Parathyroid adenoma (tissue), 2 donors: ENCODE data around the gene SRSF1.

Experiments used
- H2AFZ ChIP-seq: fragments of 300-600 bp; sonication (generic); one replicate; pipeline ENCODE4 v1.7.0; 2017; ENCODE audit warnings: antibody characterized with exemption, mild to moderate bottlenecking
- H3K27ac ChIP-seq: fragments of 300-600 bp; sonication (generic); one replicate; pipeline ENCODE4 v1.7.0; 2017
- H3K27me3 ChIP-seq: fragments of 300-600 bp; sonication (generic); one replicate; pipeline ENCODE4 v1.7.0; 2017; ENCODE audit warnings: low read length; ENCODE audit not compliant: control insufficient read depth, insufficient read depth
- H3K36me3 ChIP-seq: fragments of 300-600 bp; sonication (generic); one replicate; pipeline ENCODE4 v1.7.0; 2017; ENCODE audit warnings: low read length; ENCODE audit not compliant: control insufficient read depth, insufficient read depth
- H3K4me1 ChIP-seq: fragments of 300-600 bp; sonication (generic); one replicate; pipeline ENCODE4 v1.7.0; 2017; ENCODE audit warnings: control low read depth
- H3K4me2 ChIP-seq: fragments of 300-600 bp; sonication (generic); one replicate; pipeline ENCODE4 v1.7.0; 2017; ENCODE audit warnings: low read length
- H3K4me3 ChIP-seq: fragments of 300-600 bp; sonication (generic); one replicate; pipeline ENCODE4 v1.7.0; 2017; ENCODE audit warnings: low read depth, low read length
- H3K79me2 ChIP-seq: fragments of 300-600 bp; sonication (generic); one replicate; pipeline ENCODE4 v1.7.0; 2017; ENCODE audit warnings: control low read depth
- H3K9ac ChIP-seq: fragments of 300-600 bp; sonication (generic); one replicate; pipeline ENCODE4 v1.7.0; 2017; ENCODE audit warnings: mild to moderate bottlenecking
- H3K9me3 ChIP-seq: fragments of 300-600 bp; sonication (generic); one replicate; pipeline ENCODE4 v1.7.0; 2017; ENCODE audit warnings: low read length; ENCODE audit not compliant: control insufficient read depth
- TF ChIP-seq, protein P1 (sequence below): fragments of 300-600 bp; sonication (generic); IDR thresholded peaks from one replicate; pipeline ENCODE4 v1.7.0; 2017; ENCODE audit warnings: antibody characterized with exemption, mild to moderate bottlenecking
- donor health status: primary hyperparathyroidism.

SRSF1 gene

DNA sequence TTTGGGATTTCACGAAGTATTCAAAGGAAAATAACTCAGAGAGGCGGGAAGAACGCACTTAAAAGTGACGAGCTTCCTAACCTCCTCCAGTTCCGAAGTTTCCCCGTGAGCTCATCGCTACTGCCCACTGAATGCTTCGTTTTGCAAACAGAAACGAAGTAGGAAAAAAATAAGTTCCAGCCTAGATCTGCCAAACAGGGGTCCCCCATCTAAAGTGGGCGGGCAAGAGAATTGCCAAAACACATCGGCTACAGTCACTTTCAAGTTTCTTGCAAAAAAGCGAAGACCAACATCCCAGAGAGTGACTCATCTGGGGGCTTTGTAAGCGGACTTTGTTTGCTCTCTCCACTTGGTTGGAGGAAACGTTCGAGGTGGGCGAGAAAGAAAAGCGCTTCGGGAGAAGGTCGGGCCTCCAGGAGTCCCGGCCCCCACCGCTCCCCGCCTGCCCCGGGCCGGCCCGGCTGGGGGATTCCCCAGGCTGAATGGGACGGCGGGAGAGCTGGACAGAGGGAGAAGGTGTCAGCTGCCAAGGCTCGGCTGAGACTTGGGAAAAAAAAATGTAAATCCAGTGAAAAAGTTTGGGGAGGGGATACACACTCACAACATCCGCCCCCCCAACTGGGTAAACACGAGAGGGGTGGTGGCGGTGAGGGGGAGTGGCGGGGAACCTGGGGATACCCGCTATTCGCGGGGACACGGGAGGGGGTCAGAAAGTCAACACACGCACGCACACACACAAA lies 20.0 kb downstream of the SRSF1 start:
- TF ChIP-seq, protein P1, sequence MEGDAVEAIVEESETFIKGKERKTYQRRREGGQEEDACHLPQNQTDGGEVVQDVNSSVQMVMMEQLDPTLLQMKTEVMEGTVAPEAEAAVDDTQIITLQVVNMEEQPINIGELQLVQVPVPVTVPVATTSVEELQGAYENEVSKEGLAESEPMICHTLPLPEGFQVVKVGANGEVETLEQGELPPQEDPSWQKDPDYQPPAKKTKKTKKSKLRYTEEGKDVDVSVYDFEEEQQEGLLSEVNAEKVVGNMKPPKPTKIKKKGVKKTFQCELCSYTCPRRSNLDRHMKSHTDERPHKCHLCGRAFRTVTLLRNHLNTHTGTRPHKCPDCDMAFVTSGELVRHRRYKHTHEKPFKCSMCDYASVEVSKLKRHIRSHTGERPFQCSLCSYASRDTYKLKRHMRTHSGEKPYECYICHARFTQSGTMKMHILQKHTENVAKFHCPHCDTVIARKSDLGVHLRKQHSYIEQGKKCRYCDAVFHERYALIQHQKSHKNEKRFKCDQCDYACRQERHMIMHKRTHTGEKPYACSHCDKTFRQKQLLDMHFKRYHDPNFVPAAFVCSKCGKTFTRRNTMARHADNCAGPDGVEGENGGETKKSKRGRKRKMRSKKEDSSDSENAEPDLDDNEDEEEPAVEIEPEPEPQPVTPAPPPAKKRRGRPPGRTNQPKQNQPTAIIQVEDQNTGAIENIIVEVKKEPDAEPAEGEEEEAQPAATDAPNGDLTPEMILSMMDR: no peak

DNA sequence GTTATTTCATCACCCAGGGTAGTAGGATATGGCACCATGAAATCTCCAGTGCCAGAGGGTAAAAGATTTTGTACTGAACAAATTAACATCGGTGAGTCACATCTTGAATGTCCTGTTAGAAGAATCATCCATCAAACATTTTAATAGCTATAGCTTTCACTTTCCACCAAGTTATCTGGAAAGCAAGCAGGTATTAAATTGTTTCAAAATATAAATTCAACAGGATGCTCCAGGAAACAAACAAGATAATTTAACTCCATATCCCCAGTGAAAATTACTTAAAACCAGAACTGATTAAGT lies 21.4 kb downstream of the SRSF1 start:
- Histone ChIP-seq H3K9ac (no peak overlapping the region), H3K27ac (no peak overlapping the region), H3K36me3 (no peaks in the 10 kb centered on the region)

More for the DNA sequence above, 20.0 kb downstream of the SRSF1 start:
- Histone ChIP-seq H2AFZ (peak overlapping the region; percentile 71), H3K9me3 (no peaks in the 10 kb centered on the region), H3K4me2 (peak overlapping the region; percentile 97), H3K36me3 (no peaks in the 10 kb centered on the region), H3K79me2 (peaks cover 28% of the 10 kb centered on the region), H3K4me1 (peaks cover 12% of the 10 kb centered on the region), H3K27me3 (no peaks in the 10 kb centered on the region), H3K4me3 (peak overlapping the region; percentile 77), H3K27ac (peak overlapping the region; percentile 80), H3K9ac (peak overlapping the region; percentile 56)

DNA sequence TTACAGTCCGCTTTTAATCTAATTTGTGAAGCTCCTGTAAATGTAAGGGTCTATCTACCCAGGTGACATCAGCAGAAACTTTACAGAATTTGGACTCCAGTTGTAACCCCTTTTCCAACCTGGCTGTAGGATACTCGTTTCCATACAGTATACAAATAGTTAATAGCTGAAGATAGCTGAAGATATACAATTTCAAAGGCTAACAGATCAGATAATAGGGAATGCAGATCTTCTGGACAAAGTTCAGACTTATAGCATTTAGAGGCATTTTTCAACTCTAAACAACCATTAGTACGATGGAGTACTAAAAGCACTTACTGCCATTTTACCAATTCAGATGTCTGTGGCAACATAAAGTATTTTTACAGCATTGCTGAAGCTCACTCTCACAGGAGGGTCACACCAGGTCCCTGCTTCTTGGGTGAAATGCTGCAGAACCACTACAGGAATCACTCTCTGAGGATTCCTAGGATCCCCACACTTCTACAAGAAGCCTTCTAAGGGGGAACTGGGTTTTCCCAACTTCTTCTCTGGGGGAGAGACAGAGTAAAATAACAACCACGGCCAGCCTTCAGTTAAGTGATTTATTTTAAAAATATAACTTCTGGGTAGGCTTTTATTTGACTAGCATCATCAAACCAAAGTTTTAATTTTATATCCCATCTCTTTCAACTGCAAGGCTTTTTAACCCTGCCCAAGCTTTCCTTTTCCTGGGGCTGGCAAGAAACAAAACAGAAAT lies 21.9 kb downstream of the SRSF1 start:
- H3K4me1 ChIP-seq: peaks cover 12% of the 10 kb centered on the region

More for the DNA sequence above, 21.4 kb downstream of the SRSF1 start:
- H3K4me3 ChIP-seq: peak overlapping the region; percentile 13
- H2AFZ ChIP-seq: no peak overlapping the region
- peaks cover 28% of the 10 kb centered on the region for H3K79me2 ChIP-seq
- H3K4me2 ChIP-seq: no peak overlapping the region
- H3K27me3 ChIP-seq: no peaks in the 10 kb centered on the region
- no peaks in the 10 kb centered on the region for H3K9me3 ChIP-seq
- H3K4me1 ChIP-seq: peaks cover 12% of the 10 kb centered on the region
- TF ChIP-seq, protein P1: no peak

DNA sequence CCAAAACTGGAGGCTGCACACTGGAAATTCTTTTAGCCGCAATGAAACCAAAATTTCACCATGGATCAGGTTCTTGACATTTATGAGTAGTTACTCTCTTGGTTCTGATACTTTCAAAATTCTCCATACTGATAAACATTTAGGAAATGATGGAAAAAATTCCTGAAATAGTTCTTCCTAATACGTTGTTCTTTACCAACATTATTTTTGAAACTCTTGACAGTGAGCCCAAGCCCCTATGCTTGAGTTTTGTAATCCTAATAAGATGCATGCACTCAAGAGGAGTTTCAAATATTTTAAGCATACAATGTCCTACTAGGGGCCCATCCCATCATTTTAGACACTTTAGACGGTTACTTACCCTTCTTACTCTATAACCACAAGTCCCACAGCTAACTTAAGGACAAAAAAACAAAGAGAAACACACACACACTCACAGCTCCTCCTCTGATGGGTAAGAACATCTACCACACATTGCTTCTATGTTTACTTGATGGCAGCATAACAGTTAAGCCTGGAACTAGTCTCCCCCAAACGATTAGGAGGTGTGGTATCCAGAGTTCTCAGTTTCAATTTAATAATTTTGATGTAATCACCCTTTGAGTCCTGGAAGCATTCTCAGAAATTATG lies 22.7 kb downstream of the SRSF1 start:
- H3K4me3 ChIP-seq: no peak overlapping the region

More for the DNA sequence above, 21.9 kb downstream of the SRSF1 start:
- Histone ChIP-seq H3K4me2 (no peak overlapping the region), H2AFZ (no peak overlapping the region), H3K9me3 (no peaks in the 10 kb centered on the region), H3K27me3 (no peaks in the 10 kb centered on the region), H3K79me2 (peaks cover 28% of the 10 kb centered on the region), H3K36me3 (no peaks in the 10 kb centered on the region), H3K4me3 (no peak overlapping the region), H3K27ac (no peak overlapping the region), H3K9ac (no peak overlapping the region)
- TF ChIP-seq, protein P1: no peak

More for the DNA sequence above, 22.7 kb downstream of the SRSF1 start:
- Histone ChIP-seq H3K79me2 (peaks cover 28% of the 10 kb centered on the region), H2AFZ (no peak overlapping the region), H3K27ac (no peak overlapping the region), H3K4me1 (peaks cover 12% of the 10 kb centered on the region), H3K9me3 (no peaks in the 10 kb centered on the region), H3K36me3 (no peaks in the 10 kb centered on the region), H3K27me3 (no peaks in the 10 kb centered on the region), H3K4me2 (no peak overlapping the region), H3K9ac (no peak overlapping the region)
- TF ChIP-seq, protein P1: no peak
